ENCODE results near the gene GPR34. TPM values are rescaled to one million over a fixed set of nuclear protein-coding genes. Genes with fewer than 3 reads are reported as not detected.

The GPR34 gene
- total and polyA plus RNA-seq, 2 of the 13 experiments (the other 11 are each of a cell fraction or from before 2014, with no cell fraction given): not detected

DNA sequence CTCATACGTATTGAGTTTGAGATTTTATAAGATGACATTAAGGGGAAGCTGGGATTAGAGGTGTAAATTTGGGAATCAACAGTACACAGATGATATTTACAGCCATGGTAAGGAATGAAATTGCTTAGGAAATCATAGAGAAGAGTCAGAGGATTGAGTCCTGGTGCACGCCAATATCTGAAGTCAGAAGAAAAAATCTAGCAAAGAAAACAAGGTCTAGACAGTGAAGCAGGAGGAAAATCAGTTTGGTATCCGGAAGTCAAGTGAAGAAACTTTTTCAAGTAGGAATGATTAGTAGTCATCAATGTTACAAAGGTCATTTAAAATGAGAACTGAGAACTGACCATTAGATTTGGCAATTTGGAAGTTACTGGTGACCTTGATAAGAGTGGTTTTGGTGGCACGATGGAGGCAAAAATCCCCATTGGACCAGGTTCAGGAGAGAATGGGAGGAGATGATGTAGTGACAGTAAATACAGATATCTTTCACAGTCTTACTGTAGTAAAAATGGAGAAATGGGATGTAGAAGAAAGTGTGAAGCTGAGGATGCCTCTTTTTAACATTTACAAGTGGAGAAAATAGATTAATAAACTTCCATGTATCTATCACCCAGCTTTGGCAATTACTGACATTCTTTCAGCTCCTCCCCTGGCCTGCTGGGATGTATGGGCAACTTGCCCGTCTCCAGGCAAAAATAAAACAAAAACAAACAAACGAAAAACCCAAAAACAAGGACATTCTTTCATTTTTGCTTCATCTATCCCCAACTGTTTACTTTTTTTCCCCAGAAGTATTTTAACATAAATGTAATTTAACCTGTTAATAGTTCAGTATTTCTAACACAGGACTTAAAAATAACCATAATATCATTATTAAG is 11.4 kb upstream of the GPR34 start:
- H3K79me2 ChIP-seq (ENCODE audit: insufficient read depth, low read length): no peaks in the 10 kb centered on the region
- in situ Hi-C loops (cut with HindIII; ENCODE audit: extremely low pct_ligation_motif_present, low pct_unique_long_range_greater_than_20kb): no loop called here
- BruUV-seq (replicated peaks): no TSS peak
- CTCF ChIA-PET (ENCODE audit: low intra/inter-chr PET ratio, low total read pairs): no interaction called here
- no peak overlapping the region for H2AFZ ChIP-seq (ENCODE audit: low read length)
- TF ChIP-seq ZNF644 (CRISPR knock-in tag; IDR thresholded peaks at IDR 0.05; ENCODE audit: low read depth) (no peak), HCFC1 (IDR thresholded peaks at IDR 0.05; ENCODE audit: low read depth, low read length) (no peak), MED13 (CRISPR knock-in tag; IDR thresholded peaks at IDR 0.05) (no peak), HNRNPLL (IDR thresholded peaks at IDR 0.05; ENCODE audit: low read depth, low read length, poor library complexity, severe bottlenecking) (no peak), MBNL3 (CRISPR knock-in tag; conservative IDR thresholded peaks at IDR 0.05) (no peak), GFI1 (CRISPR knock-in tag; IDR thresholded peaks at IDR 0.05; ENCODE audit: borderline replicate concordance) (no peak), CBX5 (CRISPR knock-in tag; IDR thresholded peaks at IDR 0.05; ENCODE audit: borderline replicate concordance) (no peak)
- TF ChIP-seq, protein P1, sequence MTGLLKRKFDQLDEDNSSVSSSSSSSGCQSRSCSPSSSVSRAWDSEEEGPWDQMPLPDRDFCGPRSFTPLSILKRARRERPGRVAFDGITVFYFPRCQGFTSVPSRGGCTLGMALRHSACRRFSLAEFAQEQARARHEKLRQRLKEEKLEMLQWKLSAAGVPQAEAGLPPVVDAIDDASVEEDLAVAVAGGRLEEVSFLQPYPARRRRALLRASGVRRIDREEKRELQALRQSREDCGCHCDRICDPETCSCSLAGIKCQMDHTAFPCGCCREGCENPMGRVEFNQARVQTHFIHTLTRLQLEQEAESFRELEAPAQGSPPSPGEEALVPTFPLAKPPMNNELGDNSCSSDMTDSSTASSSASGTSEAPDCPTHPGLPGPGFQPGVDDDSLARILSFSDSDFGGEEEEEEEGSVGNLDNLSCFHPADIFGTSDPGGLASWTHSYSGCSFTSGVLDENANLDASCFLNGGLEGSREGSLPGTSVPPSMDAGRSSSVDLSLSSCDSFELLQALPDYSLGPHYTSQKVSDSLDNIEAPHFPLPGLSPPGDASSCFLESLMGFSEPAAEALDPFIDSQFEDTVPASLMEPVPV (CRISPR knock-in tag; IDR thresholded peaks at IDR 0.05): no peak
- TF ChIP-seq, protein P2, sequence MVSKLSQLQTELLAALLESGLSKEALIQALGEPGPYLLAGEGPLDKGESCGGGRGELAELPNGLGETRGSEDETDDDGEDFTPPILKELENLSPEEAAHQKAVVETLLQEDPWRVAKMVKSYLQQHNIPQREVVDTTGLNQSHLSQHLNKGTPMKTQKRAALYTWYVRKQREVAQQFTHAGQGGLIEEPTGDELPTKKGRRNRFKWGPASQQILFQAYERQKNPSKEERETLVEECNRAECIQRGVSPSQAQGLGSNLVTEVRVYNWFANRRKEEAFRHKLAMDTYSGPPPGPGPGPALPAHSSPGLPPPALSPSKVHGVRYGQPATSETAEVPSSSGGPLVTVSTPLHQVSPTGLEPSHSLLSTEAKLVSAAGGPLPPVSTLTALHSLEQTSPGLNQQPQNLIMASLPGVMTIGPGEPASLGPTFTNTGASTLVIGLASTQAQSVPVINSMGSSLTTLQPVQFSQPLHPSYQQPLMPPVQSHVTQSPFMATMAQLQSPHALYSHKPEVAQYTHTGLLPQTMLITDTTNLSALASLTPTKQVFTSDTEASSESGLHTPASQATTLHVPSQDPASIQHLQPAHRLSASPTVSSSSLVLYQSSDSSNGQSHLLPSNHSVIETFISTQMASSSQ (IDR thresholded peaks at IDR 0.05; ENCODE audit: low read depth): no peak
- TF ChIP-seq, protein P2 (CRISPR knock-in tag; IDR thresholded peaks at IDR 0.05; ENCODE audit: borderline replicate concordance): no peak
- POLR2A ChIA-PET: no interaction called here
- no peaks in the 10 kb centered on the region for H3K4me1 ChIP-seq (ENCODE audit: insufficient read depth, low read length)
- H3K27me3 ChIP-seq (ENCODE audit: control insufficient read depth in 1 of 2, insufficient read depth in 2 of 2, low read length in 2 of 2): no peaks in the 10 kb centered on the region
- no peaks in the 10 kb centered on the region for H3K9me3 ChIP-seq (ENCODE audit: low read length)
- no peaks in the 10 kb centered on the region for H3K36me3 ChIP-seq (replicated peaks in 1 of 2; ENCODE audit: control insufficient read depth in 1 of 2, insufficient read depth in 2 of 2, low read length in 2 of 2)
- H3K4me3 ChIP-seq (replicated peaks in 1 of 3; ENCODE audit: insufficient read depth in 1 of 3, low read depth in 2 of 3, low read length in 3 of 3): no peak overlapping the region
- no peak for DNase-seq (ENCODE audit: low spot score)
- no peaks in the 10 kb centered on the region for H4K20me1 ChIP-seq (ENCODE audit: insufficient read depth, low read length)
- H3K27ac ChIP-seq (ENCODE audit: extremely low read length, insufficient read depth, low read length): no peak overlapping the region
- no peak for ATAC-seq
- H3K9ac ChIP-seq (ENCODE audit: insufficient read depth, low read depth, low read length): no peak overlapping the region
- no peak for FAIRE-seq
- intact Hi-C loops (cut with micrococcal nuclease; ENCODE audit: unreplicated experiment): no loop called here
- no peak overlapping the region for H3K4me2 ChIP-seq (ENCODE audit: low read depth, low read length)
- 94% methylated on average over 6 of the region's 6 CpGs for whole genome bisulfite sequencing (ENCODE audit: low lambda C conversion rate)

Data from HepG2 (cell line).